Neural cell (in vitro differentiated cells): ENCODE results near the gene AZIN2. TPM values are rescaled to one million over a fixed set of nuclear protein-coding genes. Genes with fewer than 3 reads are reported as not detected.

Experiments used
- H2AFZ ChIP-seq: fragments of 200-600, 300-800 bp; sonication (generic), shearing (Covaris generic); 2 replicates; pipeline ENCODE4 v1.6.0; 2014; ENCODE audit warnings: low read depth, mild to moderate bottlenecking, antibody characterized with exemption, low read length, moderate library complexity
- H3F3A ChIP-seq: fragments of 200-600 bp; shearing (Covaris generic); 2 replicates; pipeline ENCODE4 v1.6.1; 2016; ENCODE audit warnings: mild to moderate bottlenecking, moderate library complexity, mixed read lengths, antibody characterized with exemption, low read length; ENCODE audit not compliant: insufficient read depth, poor library complexity, severe bottlenecking
- H3K27ac ChIP-seq: fragments of 200-600, 300-800 bp; sonication (generic), shearing (Covaris generic); 2 replicates; pipeline ENCODE4 v1.5.1; 2014; ENCODE audit warnings: mild to moderate bottlenecking, low read length, moderate library complexity
- H3K27me3 ChIP-seq: fragments of 300-800, 200-600 bp; sonication (generic), shearing (Covaris generic); 2 replicates; pipeline ENCODE4 v1.6.0; 2014; ENCODE audit warnings: mild to moderate bottlenecking, low read depth, low read length, moderate library complexity; ENCODE audit not compliant: insufficient read depth
- H3K36me3 ChIP-seq: fragments of 300-800, 200-600 bp; sonication (generic), shearing (Covaris generic); 2 replicates; pipeline ENCODE4 v1.5.1; 2014; ENCODE audit warnings: mild to moderate bottlenecking, antibody characterized with exemption, low read length, moderate library complexity; ENCODE audit not compliant: insufficient read depth
- H3K4me2 ChIP-seq: fragments of 300-800, 200-600 bp; sonication (generic), shearing (Covaris generic); 2 replicates; pipeline ENCODE4 v1.6.0; 2014; ENCODE audit warnings: mild to moderate bottlenecking, low read length
- H3K4me3 ChIP-seq: fragments of 300-800, 200-600 bp; sonication (generic), shearing (Covaris generic); 2 replicates; pipeline ENCODE4 v1.5.1; 2014; ENCODE audit warnings: mild to moderate bottlenecking, low read length, moderate library complexity
- H3K79me2 ChIP-seq: fragments of 200-600 bp; shearing (Covaris generic); replicated peaks from 2 replicates; pipeline ENCODE4 v1.6.0; 2014; ENCODE audit warnings: mild to moderate bottlenecking, low read length, moderate library complexity; ENCODE audit not compliant: insufficient read depth
- H3K9ac ChIP-seq: fragments of 300-800, 200-600 bp; sonication (generic), shearing (Covaris generic); 2 replicates; pipeline ENCODE4 v1.6.1; 2016; ENCODE audit warnings: mild to moderate bottlenecking, low read length, mixed read lengths
- H3K9me2 ChIP-seq: fragments of 200-600 bp; shearing (Covaris generic); 2 replicates; pipeline ENCODE4 v1.6.1; 2016; ENCODE audit warnings: mild to moderate bottlenecking, low read length, mixed read lengths; ENCODE audit not compliant: insufficient read depth
- H3K9me3 ChIP-seq: fragments of 200-600, 300-800 bp; sonication (generic), shearing (Covaris generic); 2 replicates; pipeline ENCODE4 v1.6.1; 2016; ENCODE audit warnings: mild to moderate bottlenecking, mixed run types, low read length, moderate library complexity, mixed read lengths
- H4K20me1 ChIP-seq: fragments of 200-600 bp; shearing (Covaris generic); 2 replicates; pipeline ENCODE4 v1.6.1; 2016; ENCODE audit warnings: mild to moderate bottlenecking, mixed run types; ENCODE audit not compliant: insufficient read depth
- EP300 ChIP-seq: fragments of 450-650 bp; conservative IDR thresholded peaks from 2 replicates; pipeline ENCODE4 v1.6.1; 2014; ENCODE audit warnings: antibody characterized with exemption, mild to moderate bottlenecking, moderate library complexity; ENCODE audit not compliant: poor library complexity, severe bottlenecking
- EZH2 ChIP-seq: fragments of 200-600, 300-800 bp; shearing (Covaris generic), sonication (generic); IDR thresholded peaks from 2 replicates; pipeline ENCODE4 v1.6.1; 2014; ENCODE audit warnings: antibody characterized with exemption, low read length, borderline replicate concordance, mild to moderate bottlenecking; ENCODE audit not compliant: insufficient read depth, poor library complexity, severe bottlenecking
- MXI1 ChIP-seq: fragments of 450-650 bp; conservative IDR thresholded peaks from 2 replicates; pipeline ENCODE4 v1.6.1; 2014; ENCODE audit warnings: antibody characterized with exemption, mild to moderate bottlenecking; ENCODE audit not compliant: poor library complexity, severe bottlenecking
- POLR2AphosphoS5 ChIP-seq: IDR thresholded peaks from 2 replicates; pipeline ENCODE4 v1.6.1; 2012
- RAD21 ChIP-seq: fragments of 450-650 bp; conservative IDR thresholded peaks from 2 replicates; pipeline ENCODE4 v1.6.1; 2014; ENCODE audit warnings: antibody characterized with exemption, mild to moderate bottlenecking, moderate library complexity
- SMC3 ChIP-seq: fragments of 450-650 bp; conservative IDR thresholded peaks from 2 replicates; pipeline ENCODE4 v1.6.1; 2014; ENCODE audit warnings: antibody characterized with exemption, mild to moderate bottlenecking, moderate library complexity; ENCODE audit not compliant: poor library complexity
- TAF1 ChIP-seq: IDR thresholded peaks from 2 replicates; pipeline ENCODE4 v1.6.1; 2012; ENCODE audit warnings: low read depth
- polyA plus RNA-seq: library from polyadenylated mRNA; depleted of rRNA; stranded (reverse); fragments of >200 nt; gene quantifications from 2 replicates; pipeline ENCODE4 v1.2.3, GENCODE V29; 2014
- TF ChIP-seq, protein P1 (sequence below): IDR thresholded peaks from 2 replicates; pipeline ENCODE4 v1.6.1; 2012; ENCODE audit warnings: borderline replicate concordance
- TF ChIP-seq, protein P2 (sequence below): fragments of 450-650 bp; IDR thresholded peaks from 2 replicates; pipeline ENCODE4 v1.5.1; 2014; ENCODE audit warnings: antibody characterized with exemption, mild to moderate bottlenecking, moderate library complexity; ENCODE audit not compliant: poor library complexity, severe bottlenecking

Gene AZIN2
- polyA plus RNA-seq, 1 donor from 2014 or later: 22.7 TPM

DNA sequence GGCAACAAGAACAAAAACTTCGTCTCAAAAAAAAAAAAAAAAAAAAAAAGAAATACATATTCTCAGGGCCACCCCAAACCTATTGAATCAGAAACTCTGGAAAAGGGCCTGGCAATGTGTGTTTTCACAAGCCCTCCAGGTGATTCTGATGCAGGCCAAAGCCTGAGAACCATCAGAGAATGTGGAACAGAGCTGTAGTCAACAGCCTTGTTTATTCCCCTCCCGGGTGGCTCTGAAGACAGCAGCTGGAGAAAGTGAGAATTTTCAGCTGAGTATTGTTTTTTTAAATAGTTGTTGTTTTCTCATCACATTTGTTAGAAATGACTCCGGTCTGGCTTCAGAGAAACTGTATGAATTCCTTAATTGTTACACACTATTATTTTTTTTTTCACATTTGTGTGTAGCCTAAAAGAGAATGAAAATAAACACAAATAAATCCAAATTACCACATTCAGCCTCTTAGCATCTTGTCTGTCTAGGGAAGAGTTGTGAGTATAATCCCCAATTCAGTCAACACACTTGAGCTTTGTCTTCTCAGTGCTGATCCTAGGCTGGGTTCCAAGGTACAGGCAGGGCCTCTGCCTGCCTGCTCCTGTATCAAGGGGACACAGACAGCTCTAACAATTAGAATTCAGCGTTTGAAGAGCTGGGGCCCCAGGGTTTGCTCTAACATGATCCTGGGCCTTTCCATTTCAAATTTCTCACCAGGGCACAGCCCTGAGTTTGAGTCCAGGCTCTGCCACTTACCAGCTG is 6.6 kb upstream of the AZIN2 start:
- Histone ChIP-seq H3F3A (no peaks in the 10 kb centered on the region), H3K9me3 (no peaks in the 10 kb centered on the region), H4K20me1 (no peaks in the 10 kb centered on the region), H3K9me2 (no peaks in the 10 kb centered on the region), H3K36me3 (no peaks in the 10 kb centered on the region), H3K79me2 (no peaks in the 10 kb centered on the region), H3K4me3 (no peak overlapping the region), H3K27ac (no peak overlapping the region), H3K4me2 (no peak overlapping the region), H3K9ac (no peak overlapping the region), H3K27me3 (no peaks in the 10 kb centered on the region), H2AFZ (no peak overlapping the region)
- TF ChIP-seq EZH2: no peak
- no peak for TF ChIP-seq POLR2AphosphoS5
- TF ChIP-seq, protein P1, sequence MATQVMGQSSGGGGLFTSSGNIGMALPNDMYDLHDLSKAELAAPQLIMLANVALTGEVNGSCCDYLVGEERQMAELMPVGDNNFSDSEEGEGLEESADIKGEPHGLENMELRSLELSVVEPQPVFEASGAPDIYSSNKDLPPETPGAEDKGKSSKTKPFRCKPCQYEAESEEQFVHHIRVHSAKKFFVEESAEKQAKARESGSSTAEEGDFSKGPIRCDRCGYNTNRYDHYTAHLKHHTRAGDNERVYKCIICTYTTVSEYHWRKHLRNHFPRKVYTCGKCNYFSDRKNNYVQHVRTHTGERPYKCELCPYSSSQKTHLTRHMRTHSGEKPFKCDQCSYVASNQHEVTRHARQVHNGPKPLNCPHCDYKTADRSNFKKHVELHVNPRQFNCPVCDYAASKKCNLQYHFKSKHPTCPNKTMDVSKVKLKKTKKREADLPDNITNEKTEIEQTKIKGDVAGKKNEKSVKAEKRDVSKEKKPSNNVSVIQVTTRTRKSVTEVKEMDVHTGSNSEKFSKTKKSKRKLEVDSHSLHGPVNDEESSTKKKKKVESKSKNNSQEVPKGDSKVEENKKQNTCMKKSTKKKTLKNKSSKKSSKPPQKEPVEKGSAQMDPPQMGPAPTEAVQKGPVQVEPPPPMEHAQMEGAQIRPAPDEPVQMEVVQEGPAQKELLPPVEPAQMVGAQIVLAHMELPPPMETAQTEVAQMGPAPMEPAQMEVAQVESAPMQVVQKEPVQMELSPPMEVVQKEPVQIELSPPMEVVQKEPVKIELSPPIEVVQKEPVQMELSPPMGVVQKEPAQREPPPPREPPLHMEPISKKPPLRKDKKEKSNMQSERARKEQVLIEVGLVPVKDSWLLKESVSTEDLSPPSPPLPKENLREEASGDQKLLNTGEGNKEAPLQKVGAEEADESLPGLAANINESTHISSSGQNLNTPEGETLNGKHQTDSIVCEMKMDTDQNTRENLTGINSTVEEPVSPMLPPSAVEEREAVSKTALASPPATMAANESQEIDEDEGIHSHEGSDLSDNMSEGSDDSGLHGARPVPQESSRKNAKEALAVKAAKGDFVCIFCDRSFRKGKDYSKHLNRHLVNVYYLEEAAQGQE: no peak
- TF ChIP-seq EP300: no peak
- TF ChIP-seq SMC3: no peak
- TF ChIP-seq, protein P2, sequence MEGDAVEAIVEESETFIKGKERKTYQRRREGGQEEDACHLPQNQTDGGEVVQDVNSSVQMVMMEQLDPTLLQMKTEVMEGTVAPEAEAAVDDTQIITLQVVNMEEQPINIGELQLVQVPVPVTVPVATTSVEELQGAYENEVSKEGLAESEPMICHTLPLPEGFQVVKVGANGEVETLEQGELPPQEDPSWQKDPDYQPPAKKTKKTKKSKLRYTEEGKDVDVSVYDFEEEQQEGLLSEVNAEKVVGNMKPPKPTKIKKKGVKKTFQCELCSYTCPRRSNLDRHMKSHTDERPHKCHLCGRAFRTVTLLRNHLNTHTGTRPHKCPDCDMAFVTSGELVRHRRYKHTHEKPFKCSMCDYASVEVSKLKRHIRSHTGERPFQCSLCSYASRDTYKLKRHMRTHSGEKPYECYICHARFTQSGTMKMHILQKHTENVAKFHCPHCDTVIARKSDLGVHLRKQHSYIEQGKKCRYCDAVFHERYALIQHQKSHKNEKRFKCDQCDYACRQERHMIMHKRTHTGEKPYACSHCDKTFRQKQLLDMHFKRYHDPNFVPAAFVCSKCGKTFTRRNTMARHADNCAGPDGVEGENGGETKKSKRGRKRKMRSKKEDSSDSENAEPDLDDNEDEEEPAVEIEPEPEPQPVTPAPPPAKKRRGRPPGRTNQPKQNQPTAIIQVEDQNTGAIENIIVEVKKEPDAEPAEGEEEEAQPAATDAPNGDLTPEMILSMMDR: no peak
- TF ChIP-seq MXI1: no peak
- TF ChIP-seq RAD21: no peak
- TF ChIP-seq TAF1: no peak

DNA sequence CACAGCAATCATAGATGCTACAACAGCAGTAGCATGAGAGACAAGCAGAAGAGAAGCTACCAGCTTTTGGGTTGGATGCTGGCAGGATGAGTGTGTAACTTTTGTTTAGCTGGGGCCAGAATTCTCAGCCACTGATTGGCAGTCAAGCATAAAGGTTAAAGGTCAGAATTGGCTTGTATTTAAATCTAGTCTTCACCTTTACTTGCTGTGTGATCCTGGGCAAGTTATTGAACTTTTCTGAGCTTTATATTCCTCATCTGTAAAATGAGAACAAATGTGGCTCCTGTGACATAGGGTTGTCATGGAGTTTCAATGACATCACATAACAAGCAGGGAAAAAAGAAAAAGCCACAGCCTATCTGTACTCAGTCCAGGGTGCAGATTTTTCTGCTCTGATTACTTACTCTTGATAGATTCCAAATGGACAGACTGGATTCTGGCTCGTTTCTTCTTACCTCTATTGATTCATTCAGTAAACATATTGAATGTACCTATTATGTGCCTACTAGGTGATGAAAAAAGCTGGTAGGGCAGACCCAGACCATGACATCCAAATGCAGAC is 2.8 kb upstream of the AZIN2 start:
- Histone ChIP-seq H2AFZ (no peak overlapping the region), H3K36me3 (no peaks in the 10 kb centered on the region), H3K79me2 (no peaks in the 10 kb centered on the region), H4K20me1 (no peaks in the 10 kb centered on the region), H3K9me3 (no peaks in the 10 kb centered on the region), H3K27ac (no peak overlapping the region), H3K9me2 (no peaks in the 10 kb centered on the region), H3K9ac (no peak overlapping the region), H3K27me3 (peaks cover 6% of the 10 kb centered on the region), H3K4me2 (no peak overlapping the region), H3F3A (no peaks in the 10 kb centered on the region), H3K4me3 (no peak overlapping the region)
- TF ChIP-seq, protein P2: no peak
- no peak for TF ChIP-seq EP300
- no peak for TF ChIP-seq POLR2AphosphoS5
- TF ChIP-seq SMC3: no peak
- no peak for TF ChIP-seq RAD21
- no peak for TF ChIP-seq TAF1
- TF ChIP-seq, protein P1: no peak
- no peak for TF ChIP-seq EZH2
